Epithelial cell of proximal tubule (primary cell): Measurements from ENCODE around the gene VWA3B. TPM values are rescaled to one million over a fixed set of nuclear protein-coding genes. Genes with fewer than 3 reads are reported as not detected.
"Not testable (repeated sequence)": the region's sequence is repeated elsewhere in the genome, so short reads cannot be mapped to it uniquely, and the experiment has no call there.

Experiments used
- DNase-seq: peaks from one replicate; pipeline ENCODE4 v3.0.0-alpha.2; 2011; ENCODE audit warnings: low read depth
- H3K4me3 ChIP-seq: 2 replicates; pipeline ENCODE4 v1.5.1; 2011; ENCODE audit warnings: low read depth, mild to moderate bottlenecking, low read length
- total RNA-seq: library from RNA; depleted of rRNA; stranded (reverse); fragments of >200 nt; gene quantifications from 2 replicates; pipeline ENCODE4 v1.2.3, GENCODE V29; 2015
- TF ChIP-seq, protein P1 (sequence below): conservative IDR thresholded peaks from 2 replicates; pipeline ENCODE4 v1.5.1; 2012; ENCODE audit warnings: low read depth, mild to moderate bottlenecking, low read length

The VWA3B gene
- total RNA-seq, 1 donor from 2014 or later: not detected

DNA sequence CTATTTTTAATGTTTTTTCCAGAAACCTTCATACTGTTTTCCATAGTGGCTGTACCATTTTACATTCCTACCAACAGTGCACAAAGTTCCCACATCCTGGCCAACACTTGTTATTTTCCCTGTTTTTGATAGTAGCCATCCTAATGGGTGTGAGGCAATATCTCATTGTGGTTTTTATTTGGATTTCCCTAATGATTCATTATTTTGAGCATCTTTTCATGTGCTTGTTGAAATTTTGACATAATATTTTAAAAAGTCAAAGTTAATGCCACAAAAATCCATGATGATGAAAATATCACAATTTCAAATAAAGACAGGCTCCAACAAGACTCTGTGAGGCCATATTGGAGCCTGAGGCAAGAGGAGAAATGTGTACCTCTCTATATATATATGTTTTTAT is 50.2 kb downstream of the VWA3B start:
- DNase-seq: no peak
- no peak overlapping the region for H3K4me3 ChIP-seq
- TF ChIP-seq, protein P1, sequence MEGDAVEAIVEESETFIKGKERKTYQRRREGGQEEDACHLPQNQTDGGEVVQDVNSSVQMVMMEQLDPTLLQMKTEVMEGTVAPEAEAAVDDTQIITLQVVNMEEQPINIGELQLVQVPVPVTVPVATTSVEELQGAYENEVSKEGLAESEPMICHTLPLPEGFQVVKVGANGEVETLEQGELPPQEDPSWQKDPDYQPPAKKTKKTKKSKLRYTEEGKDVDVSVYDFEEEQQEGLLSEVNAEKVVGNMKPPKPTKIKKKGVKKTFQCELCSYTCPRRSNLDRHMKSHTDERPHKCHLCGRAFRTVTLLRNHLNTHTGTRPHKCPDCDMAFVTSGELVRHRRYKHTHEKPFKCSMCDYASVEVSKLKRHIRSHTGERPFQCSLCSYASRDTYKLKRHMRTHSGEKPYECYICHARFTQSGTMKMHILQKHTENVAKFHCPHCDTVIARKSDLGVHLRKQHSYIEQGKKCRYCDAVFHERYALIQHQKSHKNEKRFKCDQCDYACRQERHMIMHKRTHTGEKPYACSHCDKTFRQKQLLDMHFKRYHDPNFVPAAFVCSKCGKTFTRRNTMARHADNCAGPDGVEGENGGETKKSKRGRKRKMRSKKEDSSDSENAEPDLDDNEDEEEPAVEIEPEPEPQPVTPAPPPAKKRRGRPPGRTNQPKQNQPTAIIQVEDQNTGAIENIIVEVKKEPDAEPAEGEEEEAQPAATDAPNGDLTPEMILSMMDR: no peak

DNA sequence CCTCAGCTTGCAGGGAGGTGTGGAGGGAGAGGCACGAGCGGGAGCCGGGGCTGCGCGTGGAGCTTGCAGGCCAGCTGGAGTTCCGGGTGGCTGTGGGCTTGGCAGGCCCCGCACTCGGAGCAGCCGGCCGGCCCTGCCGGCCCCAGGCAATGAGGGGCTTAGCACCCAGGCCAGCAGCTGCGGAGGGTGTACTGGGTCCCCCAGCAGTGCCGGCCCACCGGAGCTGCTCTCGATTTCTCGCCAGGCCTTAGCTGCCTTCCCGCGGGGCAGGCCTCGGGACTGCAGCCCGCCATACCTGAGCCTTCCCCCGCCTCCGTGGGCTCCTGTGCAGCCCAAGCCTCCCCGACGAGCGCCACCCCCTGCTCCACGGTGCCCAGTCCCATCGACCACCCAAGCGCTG is 52.0 kb downstream of the VWA3B start:
- H3K4me3 ChIP-seq, DNase-seq: not testable (repeated sequence)

DNA sequence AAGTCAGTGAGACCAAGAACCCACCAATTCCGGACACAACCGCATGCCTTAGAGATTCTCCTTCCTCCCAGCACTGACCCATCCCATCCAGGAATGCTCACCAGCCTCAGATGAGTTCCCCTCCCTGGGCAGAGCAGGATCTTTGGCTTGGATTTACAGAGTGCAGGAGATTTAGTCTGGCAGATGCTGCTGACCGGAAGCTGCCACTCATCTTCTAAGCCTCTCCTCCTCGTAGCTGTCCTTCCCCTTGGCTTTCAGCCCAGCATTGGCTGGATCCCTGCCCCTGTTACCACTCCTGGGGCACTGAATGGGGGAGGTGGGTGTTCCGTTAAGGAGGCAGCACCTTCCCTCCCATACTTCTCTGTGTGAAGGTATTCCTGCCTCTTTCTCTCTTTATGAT is 53.2 kb downstream of the VWA3B start:
- H3K4me3 ChIP-seq: no peak overlapping the region
- TF ChIP-seq, protein P1: no peak
- DNase-seq: no peak

DNA sequence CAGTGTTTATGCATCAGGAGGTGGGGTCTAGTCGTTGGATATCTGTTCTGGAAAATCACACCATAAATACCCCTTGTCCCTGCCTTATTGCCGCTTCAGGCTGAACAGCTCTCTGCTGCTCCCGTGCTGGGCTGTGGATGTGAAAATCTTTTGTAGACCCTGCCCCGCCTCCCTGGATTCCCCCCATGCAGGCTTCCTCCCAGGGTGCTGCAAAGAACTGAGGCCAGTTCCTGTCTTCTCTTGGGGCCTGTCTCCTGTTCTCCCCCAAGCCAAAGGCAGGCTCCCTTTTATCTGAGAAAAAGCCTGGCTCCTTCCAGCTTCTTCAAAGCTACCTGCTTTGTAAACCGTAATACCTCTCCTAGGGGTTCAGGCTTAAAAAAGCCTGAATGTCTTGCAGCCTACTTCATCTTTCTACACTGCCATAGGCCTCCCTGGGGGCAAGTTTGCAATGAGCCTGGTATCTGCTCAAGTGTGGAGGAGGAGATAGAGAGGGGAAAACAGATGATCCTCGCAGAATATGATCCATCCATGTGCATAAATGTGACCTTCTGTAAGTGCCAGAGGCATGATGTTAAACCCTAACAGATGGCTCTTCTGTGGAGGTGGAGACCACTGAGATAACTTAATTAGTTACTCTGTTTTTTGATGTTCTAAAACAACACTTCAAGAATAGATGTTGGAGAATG is 55.3 kb downstream of the VWA3B start:
- TF ChIP-seq, protein P1: no peak

DNA sequence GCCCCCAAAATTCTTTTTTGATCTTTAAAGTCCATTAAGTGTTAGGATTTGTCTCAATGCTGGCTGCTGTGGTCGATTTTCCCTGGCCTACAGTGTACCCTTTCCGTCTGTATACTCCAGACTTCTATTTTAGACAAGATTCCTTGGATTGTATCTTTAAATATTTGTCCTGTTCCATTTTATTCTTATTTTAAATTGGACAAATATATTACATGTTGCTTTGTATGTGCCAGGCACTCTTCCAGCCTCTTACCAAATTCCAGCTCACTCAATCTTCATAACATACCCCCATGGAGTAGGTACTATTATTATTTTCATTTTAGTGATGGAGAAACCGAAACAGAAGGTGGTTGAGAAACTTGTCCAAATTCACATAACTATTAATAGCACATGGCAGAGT is 58.1 kb downstream of the VWA3B start:
- TF ChIP-seq, protein P1: no peak
- DNase-seq: no peak

More for the DNA sequence above, 55.3 kb downstream of the VWA3B start:
- no peak for DNase-seq
- H3K4me3 ChIP-seq: no peak overlapping the region

DNA sequence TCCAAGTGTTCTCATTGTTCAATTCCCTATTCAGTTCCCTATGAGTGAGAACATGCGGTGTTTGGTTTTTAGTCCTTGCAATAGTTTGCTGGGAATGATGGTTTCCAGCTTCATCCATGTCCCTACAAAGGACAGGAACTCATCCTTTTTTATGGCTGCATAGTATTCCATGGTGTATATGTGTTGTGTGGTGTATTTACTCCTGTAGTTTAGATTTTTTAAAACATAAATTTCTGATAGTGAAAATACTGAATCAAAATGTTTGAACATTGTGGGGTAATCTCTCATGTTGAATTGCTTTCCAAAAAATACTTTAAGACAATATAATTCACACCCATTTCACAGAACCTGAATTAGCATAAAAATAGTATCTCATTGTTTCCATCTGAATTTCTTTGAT is 60.9 kb downstream of the VWA3B start:
- H3K4me3 ChIP-seq, DNase-seq: not testable (repeated sequence)

More for the DNA sequence above, 58.1 kb downstream of the VWA3B start:
- H3K4me3 ChIP-seq: no peak overlapping the region

DNA sequence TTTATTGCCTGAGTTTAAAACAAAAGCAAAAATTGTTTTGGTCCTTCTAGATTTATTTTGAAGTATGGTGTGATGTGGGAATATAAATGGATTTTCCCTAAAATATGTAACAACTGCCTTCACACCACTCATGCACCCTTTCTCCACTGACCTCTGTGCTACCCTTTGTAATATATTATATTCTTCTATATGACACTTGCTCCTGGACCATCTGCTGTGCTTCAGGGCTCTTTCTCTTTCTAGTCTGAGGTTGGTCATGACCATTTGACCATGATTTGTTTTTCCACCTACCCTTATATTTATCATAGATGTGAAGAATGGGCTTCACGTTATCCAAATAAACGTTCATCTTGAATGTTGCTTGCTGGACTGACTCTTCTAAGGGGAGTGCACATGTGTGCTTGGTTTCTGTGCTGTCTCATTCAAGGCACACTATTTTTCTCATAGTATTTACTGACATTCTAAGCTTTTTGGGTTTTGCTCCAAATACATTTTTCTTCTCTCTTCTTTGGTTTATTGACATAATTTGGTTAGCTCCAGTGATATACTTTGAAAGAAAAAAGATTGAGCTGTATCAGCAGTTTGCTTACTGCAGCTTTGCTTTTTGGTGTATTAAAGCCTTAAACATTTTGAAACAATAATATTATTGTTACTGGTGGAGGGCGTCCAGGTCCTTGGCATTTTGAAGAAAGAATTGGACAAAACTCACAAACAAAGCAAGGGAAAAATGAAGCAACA is 61.8 kb downstream of the VWA3B start:
- H3K4me3 ChIP-seq: no peak overlapping the region
- TF ChIP-seq, protein P1: no peak
- DNase-seq: no peak

DNA sequence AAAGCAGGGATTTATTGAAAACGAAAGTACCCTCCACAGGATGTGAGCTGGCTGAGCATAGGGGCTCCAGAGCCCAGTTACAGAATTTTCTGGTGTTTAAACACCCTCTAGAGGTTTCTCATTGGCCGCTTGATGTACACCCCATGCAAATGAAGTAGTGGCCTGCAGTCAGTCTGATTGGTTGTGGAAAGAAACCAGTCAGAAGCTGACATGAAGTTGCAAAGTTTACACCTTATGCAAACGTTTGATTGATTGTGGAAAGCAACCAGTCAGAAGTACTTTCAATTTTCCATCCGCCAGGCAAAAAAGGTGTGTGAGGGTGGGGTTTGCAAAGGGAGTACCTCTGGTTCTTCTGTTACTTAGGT is 62.3 kb downstream of the VWA3B start:
- TF ChIP-seq, protein P1: no peak

More for the DNA sequence above, 62.3 kb downstream of the VWA3B start:
- DNase-seq: no peak
- no peak overlapping the region for H3K4me3 ChIP-seq
